HPDE6-E6E7 (cell line): Measurements from ENCODE around the gene RASAL2.
A peak's percentile ranks its signal among the peaks of the same experiment; 100 is the strongest.
"Not testable (repeated sequence)": the region's sequence is repeated elsewhere in the genome, so short reads cannot be mapped to it uniquely, and the experiment has no call there.

Experiments used
- DNase-seq: peaks from one replicate; pipeline ENCODE4 v3.0.0; 2011; ENCODE audit warnings: missing footprints; ENCODE audit errors: extremely low spot score

RASAL2 gene

GRCh38 chr1:178388418-178389145, 294.7 kb downstream of the RASAL2 start:
- DNase-seq: no peak

GRCh38 chr1:178389441-178389840, 295.5 kb downstream of the RASAL2 start:
- DNase-seq: no peak

- DNase-seq: not testable (repeated sequence)
Measured at GRCh38 chr1:178390280-178390679, 296.4 kb downstream of the RASAL2 start.

GRCh38 chr1:178393370-178393769, 299.5 kb downstream of the RASAL2 start:
- DNase-seq: no peak

GRCh38 chr1:178396789-178397188, 302.9 kb downstream of the RASAL2 start:
- DNase-seq: no peak

- no peak for DNase-seq
Measured at GRCh38 chr1:178397678-178398077, 303.8 kb downstream of the RASAL2 start.

GRCh38 chr1:178399177-178399728, 305.3 kb downstream of the RASAL2 start:
- peak; percentile 17 for DNase-seq

- no peak for DNase-seq
Measured at GRCh38 chr1:178405137-178405536, 311.2 kb downstream of the RASAL2 start.

GRCh38 chr1:178407215-178407614, 313.3 kb downstream of the RASAL2 start:
- no peak for DNase-seq

- DNase-seq: no peak
Measured at GRCh38 chr1:178407655-178408054, 313.8 kb downstream of the RASAL2 start.

- no peak for DNase-seq
Measured at GRCh38 chr1:178408871-178409270, 315.0 kb downstream of the RASAL2 start.

GRCh38 chr1:178409541-178409940, 315.6 kb downstream of the RASAL2 start:
- no peak for DNase-seq

GRCh38 chr1:178411756-178412399, 318.0 kb downstream of the RASAL2 start:
- DNase-seq: no peak

- no peak for DNase-seq
Measured at GRCh38 chr1:178412400-178412770, 318.5 kb downstream of the RASAL2 start.

GRCh38 chr1:178417858-178418257, 324.0 kb downstream of the RASAL2 start:
- DNase-seq: peak; percentile 58

- DNase-seq: no peak
Measured at GRCh38 chr1:178418284-178418955, 324.5 kb downstream of the RASAL2 start.

GRCh38 chr1:178434360-178434759, 340.5 kb downstream of the RASAL2 start:
- DNase-seq: peak; percentile 5

- no peak for DNase-seq
Measured at GRCh38 chr1:178434899-178435435, 341.1 kb downstream of the RASAL2 start.

- DNase-seq: no peak
Measured at GRCh38 chr1:178436899-178437298, 343.0 kb downstream of the RASAL2 start.

GRCh38 chr1:178438432-178438831, 344.5 kb downstream of the RASAL2 start:
- no peak for DNase-seq

- no peak for DNase-seq
Measured at GRCh38 chr1:178442925-178443324, 349.0 kb downstream of the RASAL2 start.

GRCh38 chr1:178450871-178451270, 357.0 kb downstream of the RASAL2 start:
- DNase-seq: no peak
